ENCODE results near the gene HPX. TPM values are rescaled to one million over a fixed set of nuclear protein-coding genes. Genes with fewer than 3 reads are reported as not detected.

Gene HPX
- total and polyA plus RNA-seq, 2 of the 13 experiments (the other 11 are each of a cell fraction or from before 2014, with no cell fraction given): 9.2 to 57.4 TPM

DNA sequence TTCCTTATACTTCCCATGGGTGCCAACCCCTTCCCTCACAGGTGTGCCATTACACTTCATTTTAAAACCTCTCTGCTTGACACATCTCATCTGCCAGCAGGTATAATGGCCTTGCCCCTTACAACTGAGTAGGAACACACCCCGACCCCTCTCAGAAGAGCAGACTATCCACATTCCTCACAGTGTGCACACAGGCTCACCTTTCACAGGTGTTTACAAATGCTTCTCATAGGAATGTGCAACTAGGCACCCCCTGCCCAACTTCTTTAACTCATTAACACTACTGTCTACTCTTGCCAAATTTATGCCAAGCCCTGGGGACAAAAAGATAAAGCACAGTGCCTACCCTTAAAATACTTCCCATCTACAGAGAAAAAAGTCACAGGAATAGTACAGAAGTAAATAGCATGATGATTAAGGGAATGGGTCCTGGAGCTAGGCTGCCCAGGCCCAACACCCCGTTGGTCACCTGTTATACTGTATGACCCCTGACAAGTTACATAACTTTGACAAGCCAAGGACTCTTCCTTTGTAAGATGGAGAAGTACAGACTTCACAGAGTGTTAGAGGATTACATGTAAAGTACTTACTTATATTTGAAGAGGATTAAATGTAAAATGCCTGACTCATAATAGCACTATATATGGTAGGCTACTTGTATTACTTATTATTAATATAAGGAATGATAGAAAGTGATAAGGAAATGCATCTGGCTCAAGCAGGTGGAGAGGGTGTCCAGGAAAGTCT, 17.7 kb upstream of the HPX start:
- BruUV-seq (replicated peaks): no TSS peak
- in situ Hi-C loops (cut with HindIII; ENCODE audit: extremely low pct_ligation_motif_present, low pct_unique_long_range_greater_than_20kb): no loop called here
- WGBS (ENCODE audit: low lambda C conversion rate): 71% methylated on average over 2 of the region's 2 CpGs
- ChIA-PET CTCF (ENCODE audit: low intra/inter-chr PET ratio, low total read pairs) (no interaction called here), POLR2A (no interaction called here)
- Histone ChIP-seq H3K4me1 (ENCODE audit: insufficient read depth, low read length) (no peaks in the 10 kb centered on the region), H2AFZ (ENCODE audit: low read length) (no peak overlapping the region), H3K4me3 (replicated peaks in 1 of 3; ENCODE audit: insufficient read depth in 1 of 3, low read depth in 2 of 3, low read length in 3 of 3) (no peak overlapping the region), H3K27me3 (ENCODE audit: control insufficient read depth in 1 of 2, insufficient read depth in 2 of 2, low read length in 2 of 2) (no peaks in the 10 kb centered on the region), H4K20me1 (ENCODE audit: insufficient read depth, low read length) (no peaks in the 10 kb centered on the region), H3K9me3 (ENCODE audit: low read length) (no peaks in the 10 kb centered on the region), H3K36me3 (replicated peaks in 1 of 2; ENCODE audit: control insufficient read depth in 1 of 2, insufficient read depth in 2 of 2, low read length in 2 of 2) (peaks cover 0 to 7% of the 10 kb centered on the region in 2 experiments; a peak in 3 of 5 replicates), H3K27ac (ENCODE audit: extremely low read length, insufficient read depth, low read length) (no peak overlapping the region), H3K4me2 (ENCODE audit: low read depth, low read length) (no peak overlapping the region), H3K79me2 (ENCODE audit: insufficient read depth, low read length) (no peaks in the 10 kb centered on the region), H3K9ac (ENCODE audit: insufficient read depth, low read depth, low read length) (no peak overlapping the region)
- FAIRE-seq (no peak), ATAC-seq (no peak), DNase-seq (ENCODE audit: low spot score) (no peak)
- intact Hi-C loops (cut with micrococcal nuclease; ENCODE audit: unreplicated experiment): no loop called here
- TF ChIP-seq YY1 (IDR thresholded peaks at IDR 0.05; ENCODE audit: insufficient read depth, insufficient replicate concordance, low read depth, low read length): no peak
- TF ChIP-seq XBP1 (CRISPR knock-in tag; IDR thresholded peaks at IDR 0.05): no peak
- no peak for TF ChIP-seq ZFP41 (CRISPR knock-in tag; IDR thresholded peaks at IDR 0.05; ENCODE audit: borderline replicate concordance)
- no peak for TF ChIP-seq ZZZ3 (CRISPR knock-in tag; IDR thresholded peaks at IDR 0.05; ENCODE audit: borderline replicate concordance)
- no peak for TF ChIP-seq FOXC1 (CRISPR knock-in tag; IDR thresholded peaks at IDR 0.05; ENCODE audit: borderline replicate concordance)
- TF ChIP-seq ZNF251 (CRISPR knock-in tag; IDR thresholded peaks at IDR 0.05): no peak
- TF ChIP-seq, protein P1, sequence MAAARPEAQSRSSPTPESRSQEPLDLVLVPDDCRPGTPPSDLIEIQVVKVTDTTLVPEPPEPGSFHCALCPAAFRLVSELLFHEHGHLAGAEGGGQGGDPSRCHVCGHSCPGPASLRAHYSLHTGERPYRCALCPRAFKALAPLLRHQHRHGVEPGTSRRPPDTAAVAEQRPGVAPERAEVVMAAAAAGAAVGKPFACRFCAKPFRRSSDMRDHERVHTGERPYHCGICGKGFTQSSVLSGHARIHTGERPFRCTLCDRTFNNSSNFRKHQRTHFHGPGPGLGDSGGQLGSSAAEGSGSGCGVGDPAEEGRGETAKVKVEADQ (CRISPR knock-in tag; IDR thresholded peaks at IDR 0.05; ENCODE audit: borderline replicate concordance): no peak
- TF ChIP-seq, protein P2, sequence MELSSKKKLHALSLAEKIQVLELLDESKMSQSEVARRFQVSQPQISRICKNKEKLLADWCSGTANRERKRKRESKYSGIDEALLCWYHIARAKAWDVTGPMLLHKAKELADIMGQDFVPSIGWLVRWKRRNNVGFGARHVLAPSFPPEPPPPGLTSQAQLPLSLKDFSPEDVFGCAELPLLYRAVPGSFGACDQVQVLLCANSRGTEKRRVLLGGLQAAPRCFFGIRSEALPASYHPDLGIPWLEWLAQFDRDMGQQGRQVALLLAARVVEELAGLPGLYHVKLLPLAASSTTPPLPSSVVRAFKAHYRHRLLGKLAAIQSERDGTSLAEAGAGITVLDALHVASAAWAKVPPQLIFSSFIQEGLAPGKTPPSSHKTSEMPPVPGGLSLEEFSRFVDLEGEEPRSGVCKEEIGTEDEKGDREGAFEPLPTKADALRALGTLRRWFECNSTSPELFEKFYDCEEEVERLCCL (CRISPR knock-in tag; IDR thresholded peaks at IDR 0.05; ENCODE audit: borderline replicate concordance): no peak
- no peak for TF ChIP-seq MBNL3 (CRISPR knock-in tag; conservative IDR thresholded peaks at IDR 0.05)
- TF ChIP-seq HIVEP1 (CRISPR knock-in tag; IDR thresholded peaks at IDR 0.05): no peak
- no peak for TF ChIP-seq NCOA5 (CRISPR knock-in tag; IDR thresholded peaks at IDR 0.05)
- TF ChIP-seq PAF1 (CRISPR knock-in tag; IDR thresholded peaks at IDR 0.05): no peak

All from HepG2 (cell line).